GM21528 (cell line): ENCODE results near the gene TP53I11.

ENCODE experiments used
- ATAC-seq: cut with Tn5 transposase; IDR thresholded peaks from one replicate; pipeline ENCODE4 v1.9.1; 2021; ENCODE audit warnings: mild to moderate bottlenecking, moderate library complexity; ENCODE audit not compliant: unreplicated experiment, low FRiP score

Gene TP53I11

GRCh38 chr11:44942029-44942955 is 8.4 kb downstream of the TP53I11 start:
- no peak for ATAC-seq

DNA sequence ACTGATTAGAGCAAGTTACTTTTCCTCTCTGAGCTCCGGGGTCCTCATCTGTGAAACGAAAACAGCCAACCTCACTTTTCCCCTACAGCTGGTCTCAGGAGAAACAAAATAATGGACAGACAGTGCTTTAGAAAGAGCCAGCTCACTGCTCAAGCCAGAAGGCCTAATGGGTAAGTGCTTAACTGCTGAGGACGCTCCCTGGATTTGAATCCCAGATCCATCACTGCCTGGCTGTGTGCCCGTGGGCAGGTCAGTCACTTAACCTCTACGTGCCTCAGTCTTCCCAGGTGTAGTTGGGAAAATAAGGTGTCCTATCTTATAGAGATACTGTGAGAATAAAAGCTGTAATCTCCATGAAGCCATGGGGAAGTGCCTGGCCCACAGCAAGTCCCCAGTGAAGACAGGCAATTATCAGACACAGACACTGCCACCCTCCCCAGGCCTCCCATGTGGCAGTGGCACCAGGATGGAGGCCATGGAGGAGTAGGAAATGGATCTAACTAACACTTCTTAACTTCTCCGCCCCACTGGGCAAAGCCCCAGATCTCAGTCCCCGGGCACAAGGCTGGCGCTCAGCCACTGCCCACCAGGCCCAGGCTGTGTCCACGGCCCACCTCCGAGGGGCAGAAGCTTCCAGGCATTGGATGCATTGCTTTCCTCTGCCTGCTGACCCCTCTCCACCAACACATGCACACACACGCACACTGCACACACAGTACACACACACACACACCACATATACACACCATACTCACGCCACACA is 9.2 kb downstream of the TP53I11 start:
- no peak for ATAC-seq

DNA sequence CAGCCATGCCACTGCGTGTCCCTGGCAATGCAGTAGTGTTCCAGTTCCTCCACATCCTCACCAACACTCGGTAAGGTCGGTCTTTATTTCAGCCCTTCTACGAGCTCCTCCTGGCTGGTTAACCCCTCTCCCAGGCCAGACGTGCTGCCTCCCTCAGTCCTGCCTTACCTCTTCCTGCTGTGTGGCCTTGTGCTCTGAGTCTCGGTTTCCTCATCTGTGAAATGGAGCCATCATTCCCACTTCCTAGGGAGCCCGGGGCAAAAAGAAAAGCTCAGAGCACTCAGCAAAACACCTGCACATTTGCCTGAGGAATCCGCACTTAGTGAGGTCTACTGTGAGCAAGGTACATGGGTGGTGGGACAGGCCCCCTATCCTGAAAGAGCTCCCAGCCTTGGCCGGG is 9.8 kb downstream of the TP53I11 start:
- ATAC-seq: no peak

- ATAC-seq: no peak
Observed at GRCh38 chr11:44940404-44940803, 10.3 kb downstream of the TP53I11 start.

DNA sequence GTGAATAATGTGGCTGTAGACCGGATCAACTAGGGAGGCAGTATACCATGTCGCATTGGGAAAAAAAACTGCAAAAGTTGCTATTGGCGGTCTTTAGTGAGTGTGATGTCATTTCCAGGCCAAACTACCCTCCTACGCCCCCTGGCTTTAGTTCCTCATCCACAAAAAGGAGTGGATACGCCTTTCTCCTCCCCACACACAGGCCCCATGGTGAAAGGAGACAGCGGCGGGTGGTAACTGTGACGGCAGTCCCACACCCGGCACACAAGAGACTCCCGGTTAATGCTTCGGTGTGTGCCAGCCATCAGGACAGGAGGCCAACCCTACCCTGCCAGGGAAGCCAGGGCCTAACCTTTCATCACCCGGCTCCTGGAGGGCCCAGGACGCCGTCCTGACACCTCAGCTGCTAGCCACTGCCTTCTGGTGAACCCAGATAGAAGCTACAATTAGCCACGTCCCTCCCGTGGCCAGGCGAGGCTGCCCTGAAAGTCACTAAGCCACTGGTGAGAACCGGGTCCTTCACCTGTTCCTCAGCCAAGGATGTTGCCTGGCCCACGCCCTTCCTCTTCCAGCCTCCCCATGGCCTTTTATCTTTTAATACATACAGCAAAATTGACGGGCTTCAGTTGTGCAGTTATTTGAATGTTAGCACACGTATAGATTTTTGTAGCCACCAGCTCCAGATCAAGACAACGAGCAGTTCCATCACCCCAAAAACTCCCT is 10.8 kb downstream of the TP53I11 start:
- ATAC-seq: no peak

DNA sequence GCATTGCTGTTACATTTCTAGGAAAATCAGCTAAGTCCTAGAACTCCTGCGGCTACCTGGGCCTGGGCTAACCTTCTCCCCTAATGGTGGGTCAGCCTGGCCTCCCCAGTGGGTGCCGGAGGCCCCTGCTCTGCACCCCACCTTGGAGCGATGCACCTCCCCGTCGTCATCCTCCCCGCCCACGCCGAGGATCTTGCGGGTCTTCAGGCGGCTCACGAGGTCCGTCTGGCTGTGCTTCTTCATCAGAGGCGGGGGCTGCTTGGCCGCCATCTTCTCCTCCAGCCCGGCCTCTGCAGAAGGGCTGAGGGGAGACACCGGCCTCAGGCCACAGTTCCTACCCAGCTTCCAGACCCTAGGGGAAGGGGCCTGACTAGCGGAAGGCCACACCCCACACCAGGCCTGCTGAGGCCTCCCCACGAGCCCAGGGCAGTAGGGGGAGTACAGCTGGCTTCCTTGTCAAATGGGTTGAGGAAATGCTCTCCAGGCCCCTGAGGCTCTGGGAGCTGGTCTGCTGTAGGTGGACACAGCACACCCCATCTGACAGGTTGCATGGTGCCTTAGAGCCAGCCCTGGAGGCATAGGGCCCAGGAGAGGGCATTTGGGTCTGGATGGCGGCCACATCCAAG is 12.5 kb downstream of the TP53I11 start:
- no peak for ATAC-seq

DNA sequence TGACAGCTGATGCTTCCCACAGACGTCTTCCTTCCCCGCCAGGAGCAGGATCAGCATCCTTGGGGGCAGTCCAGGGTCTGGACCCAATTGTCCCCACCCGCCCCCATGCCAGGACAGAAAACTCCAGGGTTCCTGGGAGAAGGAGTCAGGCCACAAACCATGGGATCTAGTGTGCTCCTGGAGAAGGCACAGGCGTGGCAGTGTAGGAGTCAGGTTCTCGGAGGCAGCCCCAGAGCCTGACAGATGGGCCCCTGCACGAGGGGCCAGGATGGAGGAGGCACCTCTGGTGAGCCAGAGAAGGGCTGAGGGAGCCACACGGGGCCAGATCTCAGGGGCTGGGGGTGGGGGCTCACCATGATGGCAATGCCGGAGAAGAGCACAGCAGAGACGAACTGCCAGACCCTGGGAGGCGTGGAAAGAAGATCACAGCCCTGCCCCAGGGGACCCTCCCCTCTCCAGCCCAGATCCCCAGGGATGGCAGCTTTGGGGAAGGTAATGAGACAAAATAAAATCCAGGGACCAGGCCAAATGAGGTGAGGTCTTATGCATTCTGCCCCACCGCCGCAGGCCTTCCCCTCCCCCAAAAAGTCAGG is 13.6 kb downstream of the TP53I11 start:
- ATAC-seq: no peak

GRCh38 chr11:44936525-44936924 is 14.2 kb downstream of the TP53I11 start:
- no peak for ATAC-seq

- no peak for ATAC-seq
Observed at GRCh38 chr11:44934735-44935250, 15.9 kb downstream of the TP53I11 start.

- ATAC-seq: no peak
Observed at GRCh38 chr11:44934110-44934509, 16.6 kb downstream of the TP53I11 start.

DNA sequence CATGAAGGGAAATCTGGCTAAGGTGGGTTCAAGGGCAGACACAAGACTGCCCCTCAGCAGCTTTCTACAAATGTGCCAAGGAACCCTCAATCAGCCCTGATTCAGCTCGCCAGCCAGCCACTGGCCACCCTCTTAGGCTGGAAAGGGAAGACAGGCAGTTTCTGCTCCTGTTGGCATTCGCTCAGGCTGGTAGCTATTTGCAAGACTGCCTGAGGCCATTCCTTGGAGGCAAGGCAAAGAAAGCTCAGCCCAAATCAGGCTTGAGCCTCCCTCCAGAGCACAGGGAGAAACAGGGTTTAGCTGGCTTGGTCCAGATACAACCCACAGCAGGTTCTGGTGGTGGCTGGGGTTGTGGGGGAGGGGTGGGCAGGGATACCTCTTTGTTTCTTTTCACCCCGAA is 19.2 kb downstream of the TP53I11 start:
- no peak for ATAC-seq

DNA sequence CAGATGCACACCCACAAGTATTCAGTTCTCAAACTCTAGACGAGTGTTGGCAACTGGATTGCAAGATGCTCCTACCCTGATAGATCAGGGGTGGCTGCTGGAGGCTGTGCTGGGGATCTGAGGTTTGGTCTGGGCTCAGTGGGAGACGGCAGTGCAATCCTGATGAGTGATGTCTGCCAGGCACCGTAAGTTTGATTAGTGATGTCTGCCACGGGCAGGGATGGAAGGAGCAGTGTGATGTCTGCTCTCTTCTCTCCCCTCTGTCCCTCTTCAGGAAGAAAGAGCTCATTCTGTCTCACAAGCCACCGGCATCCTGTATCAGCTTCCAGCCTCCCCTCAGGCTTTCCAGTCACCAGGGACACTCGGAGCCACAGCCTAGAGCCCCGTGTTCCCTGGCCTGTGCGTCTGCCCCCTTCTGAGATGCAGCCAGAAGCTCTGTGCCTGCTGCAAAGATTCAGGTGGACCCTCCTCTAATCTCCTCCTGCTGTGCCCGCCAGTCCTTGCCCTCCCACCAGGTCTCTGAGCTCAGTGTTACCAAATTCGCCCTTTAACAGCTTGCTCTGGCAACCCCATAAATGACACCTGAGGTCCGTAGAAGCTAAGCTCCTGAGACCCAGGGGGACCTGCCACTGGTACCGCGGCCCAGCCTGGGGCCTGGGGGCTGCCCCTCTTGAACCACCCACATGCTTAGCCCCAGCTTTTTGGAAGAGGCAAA is 19.9 kb downstream of the TP53I11 start:
- no peak for ATAC-seq

DNA sequence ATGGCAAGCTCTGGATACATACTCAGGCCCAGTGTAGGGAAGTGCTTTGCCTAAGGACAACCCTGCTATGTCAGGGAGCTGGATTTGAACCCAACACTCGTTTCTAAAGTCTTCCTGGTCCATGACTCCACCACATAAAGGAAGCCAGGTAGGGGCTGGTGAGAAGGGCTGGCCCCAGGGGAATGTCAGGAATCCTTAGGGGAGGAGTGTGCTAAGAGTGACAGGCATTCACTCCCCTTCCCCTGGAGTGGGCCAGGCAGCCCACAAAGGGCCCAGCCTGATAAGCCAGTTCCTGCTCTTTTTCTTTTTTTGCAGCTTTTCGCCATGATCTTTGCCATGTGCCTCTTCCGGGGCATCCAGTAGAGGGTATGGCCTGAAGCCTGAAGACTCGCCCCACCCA is 21.9 kb downstream of the TP53I11 start:
- no peak for ATAC-seq

GRCh38 chr11:44928144-44928543 is 22.5 kb downstream of the TP53I11 start:
- ATAC-seq: no peak

DNA sequence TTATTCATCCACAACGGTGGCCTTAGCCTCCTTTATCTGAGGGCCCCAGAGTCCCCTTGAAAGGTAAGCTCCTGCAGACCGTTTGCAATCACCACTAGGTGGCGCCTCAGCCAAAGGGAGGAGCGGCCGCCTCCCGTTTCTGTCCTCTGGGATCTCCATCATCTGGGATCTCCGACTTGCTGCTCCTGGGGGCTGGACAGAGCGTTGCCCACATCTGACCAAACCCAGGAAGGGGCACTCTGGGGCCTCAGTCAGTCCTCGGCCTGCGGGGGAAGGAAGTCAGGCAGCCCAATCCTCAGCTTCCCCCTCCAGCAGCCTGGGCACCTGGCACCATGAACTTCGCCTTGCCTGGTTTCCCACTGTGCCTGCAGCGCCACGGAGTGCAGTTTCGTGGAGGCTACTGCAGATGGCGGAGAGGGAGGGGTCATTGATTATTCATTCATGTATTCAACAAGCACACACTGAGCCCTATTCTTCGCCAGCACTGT is 23.5 kb downstream of the TP53I11 start:
- no peak for ATAC-seq

DNA sequence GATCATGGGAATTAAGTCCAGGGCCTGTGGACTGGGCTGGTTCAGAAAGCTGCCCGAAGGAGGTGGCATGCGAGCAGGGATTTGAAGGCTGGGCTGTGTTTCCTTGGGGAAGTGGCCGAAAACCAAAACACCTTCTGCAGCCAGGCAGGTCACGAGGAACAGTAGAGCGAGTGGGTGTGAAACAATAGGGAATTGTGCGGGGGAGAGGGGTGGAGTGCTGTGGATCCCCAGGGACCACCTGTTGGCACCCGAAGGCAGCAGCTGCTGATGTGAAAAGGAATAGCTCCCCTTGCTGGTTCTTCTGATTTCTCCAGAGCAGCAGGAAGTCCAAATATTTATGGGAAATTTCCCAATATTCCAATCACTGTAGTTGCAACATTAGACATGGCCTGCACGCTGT is 24.6 kb downstream of the TP53I11 start:
- ATAC-seq: no peak

DNA sequence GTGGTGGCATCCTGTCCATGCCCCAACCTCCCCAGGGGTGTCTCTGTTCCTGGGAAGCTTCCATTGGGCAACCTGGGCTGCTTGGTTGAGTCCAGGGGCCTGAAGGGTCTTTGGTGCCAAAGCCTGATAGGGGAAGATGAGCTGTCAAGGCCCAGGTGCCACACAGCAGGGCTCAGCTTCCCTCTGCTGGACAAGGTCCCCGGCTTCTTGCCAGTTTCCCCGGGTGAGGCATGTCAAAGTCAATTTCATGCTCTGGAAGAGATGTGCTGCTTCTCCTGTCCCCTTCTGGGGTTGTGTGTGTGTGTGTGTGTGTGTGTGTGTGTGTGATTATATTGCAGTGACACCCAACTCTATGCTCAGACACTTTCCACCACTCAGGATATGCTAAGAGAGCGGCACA is 26.9 kb downstream of the TP53I11 start:
- ATAC-seq: no peak

- no peak for ATAC-seq
Observed at GRCh38 chr11:44923115-44923514, 27.6 kb downstream of the TP53I11 start.

GRCh38 chr11:44920451-44920850 is 30.2 kb downstream of the TP53I11 start:
- no peak for ATAC-seq
